ENCODE results near the gene LINC01488. TPM values are rescaled to one million over a fixed set of nuclear protein-coding genes. Genes with fewer than 3 reads are reported as not detected.

The LINC01488 gene
- total and polyA plus RNA-seq, 9 of the 15 experiments (the other 6 are each of a cell fraction or from before 2014, with no cell fraction given): not detected

- TF ChIP-seq GTF3C2 (IDR thresholded peaks at IDR 0.05; ENCODE audit: borderline replicate concordance, extremely low read depth, insufficient read length): no peak
- TF ChIP-seq L3MBTL2 (IDR thresholded peaks at IDR 0.05): 0 out of 2 replicates have a peak, but pooled peaks have one; percentile 22
- no peak for TF ChIP-seq DEAF1 (CRISPR knock-in tag; IDR thresholded peaks at IDR 0.05)
- TF ChIP-seq EGR1 (conservative IDR thresholded peaks at IDR 0.05): peak; percentile 91
- TF ChIP-seq MAZ (CRISPR knock-in tag; conservative IDR thresholded peaks at IDR 0.05 in 1 of 2, IDR thresholded peaks at IDR 0.05 in 1 of 2): peak in 1 of 2 experiments; percentile 83; a peak in 1 of 4 replicates
- no peak for TF ChIP-seq ILK (tag; IDR thresholded peaks at IDR 0.05; ENCODE audit: borderline replicate concordance, low read depth)
- TF ChIP-seq ATF1 (CRISPR knock-in tag; IDR thresholded peaks at IDR 0.05): no peak
- TF ChIP-seq ATF1 (tag; IDR thresholded peaks at IDR 0.05): no peak
- TF ChIP-seq NCOR1 (IDR thresholded peaks at IDR 0.05): peak; percentile 76
- no peak for TF ChIP-seq ELK3 (CRISPR knock-in tag; IDR thresholded peaks at IDR 0.05)
- TF ChIP-seq TARDBP (IDR thresholded peaks at IDR 0.05): peak; percentile 69; the same call in 1 of the 2 replicates
- peak; percentile 78 for TF ChIP-seq CBFA2T3 (IDR thresholded peaks at IDR 0.05)
- TF ChIP-seq NR2C2 (CRISPR knock-in tag; IDR thresholded peaks at IDR 0.05): no peak
- TF ChIP-seq NR2C2 (tag; IDR thresholded peaks at IDR 0.05): peak; percentile 42; the same call in 1 of the 2 replicates
- no peak for TF ChIP-seq ZNF3 (CRISPR knock-in tag; IDR thresholded peaks at IDR 0.05)
- TF ChIP-seq PKNOX1 (IDR thresholded peaks at IDR 0.05): peak; percentile 26; the same call in 1 of the 2 replicates
- TF ChIP-seq RUNX1 (IDR thresholded peaks at IDR 0.05; ENCODE audit: low read depth): no peak
- no peak for TF ChIP-seq KAT8 (IDR thresholded peaks at IDR 0.05; ENCODE audit: low read depth)
- TF ChIP-seq PHF21A (IDR thresholded peaks at IDR 0.05; ENCODE audit: borderline replicate concordance, low read depth): 0 out of 2 replicates have a peak, but pooled peaks have one; percentile 50
- no peak for TF ChIP-seq SMARCC2 (IDR thresholded peaks at IDR 0.05; ENCODE audit: low read depth)
- TF ChIP-seq CTBP1 (IDR thresholded peaks at IDR 0.05; ENCODE audit: borderline replicate concordance): peak; percentile 92
- no peak for TF ChIP-seq ZFP36 (IDR thresholded peaks at IDR 0.05; ENCODE audit: low read depth, low read length, partially characterized antibody)
- peak; percentile 88 for TF ChIP-seq ZEB2 (IDR thresholded peaks at IDR 0.05)
- TF ChIP-seq NCOA1 (IDR thresholded peaks at IDR 0.05; ENCODE audit: low read depth): peak; percentile 55; the same call in 1 of the 2 replicates
- TF ChIP-seq U2AF1 (optimal IDR thresholded peaks at IDR 0.05; ENCODE audit: low read depth, low read length): no peak
Observed at GRCh38 chr11:69524291-69524882, 42.9 kb downstream of the LINC01488 start (continued).

All from K562 (cell line).